Natural killer cell treated with Interleukin-12 subunit alpha and Interleukin-12 subunit beta and Interleukin-15 and Interleukin-18, amount 100 ng/mL, for 72 hours (primary cell): ENCODE results near the gene ERICH6B. TPM values are rescaled to one million over a fixed set of nuclear protein-coding genes. Genes with fewer than 3 reads are reported as not detected.
A peak's percentile ranks its signal among the peaks of the same experiment; 100 is the strongest.

ENCODE experiments used
- ATAC-seq, 2 donors: fragments of 150-1000 bp; cut with Tn5 transposase in 1 of 2; sonication (Bioruptor Pico), chemical (Tn5 transposase) in 1 of 2; 2 replicates each; pipeline ENCODE4 v1.10.0; 2021
- DNase-seq: peaks from one replicate; pipeline ENCODE4 v3.0.0; 2022; ENCODE audit warnings: low spot score
- H3K27ac Mint-ChIP-seq, 2 donors: 1 replicate in 1 of 2; 2 replicates in 1 of 2; pipeline ENCODE4 v1.8.0; 2022; ENCODE audit warnings: mixed read lengths in 2 of 2, mild to moderate bottlenecking in 1 of 2, moderate library complexity in 1 of 2
- H3K27me3 Mint-ChIP-seq, 2 donors: 1 replicate in 1 of 2; 2 replicates in 1 of 2; pipeline ENCODE4 v1.8.0; 2022; ENCODE audit warnings: mixed read lengths in 2 of 2
- H3K36me3 Mint-ChIP-seq: one replicate; pipeline ENCODE4 v1.8.0; 2022; ENCODE audit warnings: mixed read lengths
- H3K4me1 Mint-ChIP-seq, 2 donors: 1 replicate in 1 of 2; 2 replicates in 1 of 2; pipeline ENCODE4 v1.8.0; 2022; ENCODE audit warnings: low read depth in 2 of 2, mixed read lengths in 2 of 2, mild to moderate bottlenecking in 1 of 2
- H3K4me3 Mint-ChIP-seq: one replicate; pipeline ENCODE4 v1.8.0; 2022; ENCODE audit warnings: mixed read lengths
- H3K9me3 Mint-ChIP-seq: 2 replicates; pipeline ENCODE4 v1.8.0; 2022; ENCODE audit warnings: mixed read lengths
- total RNA-seq, 2 donors: library from RNA; stranded (reverse); gene quantifications; one replicate each; pipeline ENCODE4 v1.2.3, GENCODE V29; 2022

The ERICH6B gene
- total RNA-seq, 2 donors from 2014 or later, result not detected

- Mint-ChIP-seq H3K36me3 (no peaks in the 10 kb centered on the region), H3K27ac (no peak overlapping the region), H3K4me1 (no peaks in the 10 kb centered on the region), H3K9me3 (no peaks in the 10 kb centered on the region), H3K27me3 (peaks cover 2 to 7% of the 10 kb centered on the region in 2 donors), H3K4me3 (no peak overlapping the region)
- ATAC-seq (no peak), DNase-seq (no peak)
Observed at GRCh38 chr13:45544520-45544919, 71.0 kb downstream of the ERICH6B start.

DNA sequence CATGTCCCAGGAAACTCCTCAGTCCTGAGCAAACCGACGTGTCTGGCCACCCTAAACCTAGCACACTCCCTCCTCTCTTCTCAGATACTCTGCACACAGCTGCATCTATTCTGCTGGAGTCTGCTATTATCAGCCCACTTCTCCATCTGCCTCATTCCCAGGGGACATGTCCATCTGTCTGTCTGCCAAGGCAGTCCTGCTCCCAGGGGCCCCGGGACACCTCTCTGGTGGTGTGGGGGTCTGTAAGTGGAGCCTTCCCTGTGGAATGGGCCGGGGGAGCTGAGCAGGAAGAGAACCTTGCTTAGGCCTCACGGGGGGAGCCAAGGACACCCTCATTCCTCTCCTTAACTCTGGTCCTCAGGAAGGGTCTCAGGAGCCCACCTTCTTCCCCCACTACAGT lies 72.7 kb downstream of the ERICH6B start:
- DNase-seq (no peak), ATAC-seq (no peak)
- H3K36me3 Mint-ChIP-seq, result no peaks in the 10 kb centered on the region
- no peaks in the 10 kb centered on the region for H3K9me3 Mint-ChIP-seq
- H3K27me3 Mint-ChIP-seq, result no peaks in the 10 kb centered on the region
- H3K27ac Mint-ChIP-seq, result no peak overlapping the region
- H3K4me3 Mint-ChIP-seq, result no peak overlapping the region
- no peaks in the 10 kb centered on the region for H3K4me1 Mint-ChIP-seq

DNA sequence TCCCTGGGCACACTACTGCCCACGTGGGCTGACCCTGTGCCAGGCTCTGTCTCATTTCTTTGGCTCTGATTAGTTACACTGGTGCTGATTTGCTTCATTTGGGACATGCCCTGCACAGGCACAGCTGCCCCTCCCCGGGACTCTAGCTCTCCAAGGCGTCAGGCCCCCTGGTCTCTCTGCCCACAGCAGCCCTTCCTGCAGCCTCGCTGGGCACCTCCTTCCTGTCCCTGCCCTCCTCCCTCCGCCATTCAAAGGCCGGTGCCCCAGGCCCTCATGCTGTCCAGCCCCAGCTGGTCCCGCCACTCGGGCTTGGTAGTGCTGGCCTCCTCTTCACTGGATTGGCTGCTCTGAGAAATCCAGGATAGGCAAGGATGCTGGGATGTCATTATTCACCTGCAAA lies 73.1 kb downstream of the ERICH6B start:
- H3K9me3 Mint-ChIP-seq, result no peaks in the 10 kb centered on the region
- H3K4me3 Mint-ChIP-seq, result no peak overlapping the region
- H3K27me3 Mint-ChIP-seq, result no peaks in the 10 kb centered on the region
- H3K27ac Mint-ChIP-seq, result no peak overlapping the region
- no peaks in the 10 kb centered on the region for H3K36me3 Mint-ChIP-seq
- ATAC-seq (no peak), DNase-seq (no peak)
- H3K4me1 Mint-ChIP-seq, result peaks cover 0 to 2% of the 10 kb centered on the region in 2 donors

DNA sequence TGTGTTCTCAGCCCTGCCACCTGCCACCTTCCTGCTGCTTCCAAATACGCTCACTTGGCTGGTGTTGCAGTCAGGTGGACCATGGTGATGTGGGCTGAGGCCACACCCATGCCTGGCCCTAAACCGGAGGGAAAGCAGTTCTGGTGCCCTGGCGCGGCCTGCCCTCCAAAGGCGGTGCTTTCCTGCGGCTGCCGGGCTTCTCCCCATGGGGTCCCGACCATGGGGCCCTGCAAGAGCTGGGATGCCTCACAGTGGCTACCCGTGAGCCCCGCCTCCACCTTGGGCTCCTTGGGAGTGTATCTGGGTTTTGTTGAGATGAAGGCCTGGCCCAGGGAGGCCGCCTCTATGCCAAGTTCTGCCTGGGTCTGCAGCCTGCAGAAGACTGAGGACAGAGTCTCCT lies 73.7 kb downstream of the ERICH6B start:
- Mint-ChIP-seq H3K27ac (no peak overlapping the region), H3K4me1 (peaks cover 0 to 7% of the 10 kb centered on the region in 2 donors), H3K27me3 (no peaks in the 10 kb centered on the region), H3K36me3 (peaks cover 2% of the 10 kb centered on the region), H3K9me3 (no peaks in the 10 kb centered on the region), H3K4me3 (no peak overlapping the region)
- DNase-seq (no peak), ATAC-seq (no peak)

DNA sequence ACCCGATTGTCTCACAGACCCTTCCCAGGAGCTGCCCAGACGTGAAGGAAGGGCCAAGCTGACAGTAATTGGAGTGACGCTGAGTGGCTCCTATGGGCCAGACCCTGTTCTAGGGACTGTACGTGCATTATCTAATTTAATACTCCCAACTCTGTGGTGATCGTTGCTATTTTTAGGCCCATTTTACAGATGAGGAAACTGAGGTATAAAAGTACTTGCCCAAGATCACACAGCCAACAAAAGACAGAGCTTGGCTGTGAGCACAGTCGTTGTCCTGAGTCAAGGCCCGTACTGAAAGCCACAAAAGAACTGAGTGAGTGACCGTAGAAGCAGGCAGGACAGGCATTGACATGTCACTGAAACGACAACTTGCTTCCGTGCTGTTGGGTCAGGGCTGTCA lies 74.7 kb downstream of the ERICH6B start:
- H3K27me3 Mint-ChIP-seq, result no peaks in the 10 kb centered on the region

GRCh38 chr13:45540195-45540594 lies 75.3 kb downstream of the ERICH6B start:
- Mint-ChIP-seq H3K9me3 (no peaks in the 10 kb centered on the region), H3K27ac (no peak overlapping the region), H3K4me1 (peaks cover 0 to 10% of the 10 kb centered on the region in 2 donors), H3K36me3 (peaks cover 7% of the 10 kb centered on the region), H3K4me3 (no peak overlapping the region), H3K27me3 (no peaks in the 10 kb centered on the region)
- ATAC-seq (peak in 1 of 2 donors; percentile 4), DNase-seq (no peak)

More for the DNA sequence above, 74.7 kb downstream of the ERICH6B start:
- H3K27ac Mint-ChIP-seq, result no peak overlapping the region
- H3K9me3 Mint-ChIP-seq, result no peaks in the 10 kb centered on the region
- H3K4me3 Mint-ChIP-seq, result no peak overlapping the region
- peaks cover 0 to 10% of the 10 kb centered on the region in 2 donors for H3K4me1 Mint-ChIP-seq
- H3K36me3 Mint-ChIP-seq, result peaks cover 5% of the 10 kb centered on the region
- ATAC-seq (no peak), DNase-seq (no peak)

DNA sequence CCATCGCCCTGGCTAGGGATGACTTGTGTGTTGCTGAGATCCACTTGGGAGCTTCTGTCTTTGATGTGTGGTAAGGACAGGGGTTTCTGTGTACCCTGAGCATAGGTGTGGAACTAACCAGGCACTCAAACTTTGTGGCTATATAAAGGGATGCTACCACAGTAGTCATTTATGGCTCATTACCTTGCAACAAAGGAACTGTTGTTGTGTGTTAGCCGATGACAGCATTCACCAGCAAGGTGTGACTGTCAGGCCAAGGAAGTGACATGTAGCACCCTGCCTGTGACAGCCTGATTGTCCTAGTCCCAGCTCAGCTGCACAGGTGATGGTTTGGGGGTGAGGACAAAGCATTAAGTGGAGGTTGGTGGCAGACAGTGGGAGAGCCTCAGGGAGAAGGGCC lies 77.2 kb downstream of the ERICH6B start:
- no peak for DNase-seq

DNA sequence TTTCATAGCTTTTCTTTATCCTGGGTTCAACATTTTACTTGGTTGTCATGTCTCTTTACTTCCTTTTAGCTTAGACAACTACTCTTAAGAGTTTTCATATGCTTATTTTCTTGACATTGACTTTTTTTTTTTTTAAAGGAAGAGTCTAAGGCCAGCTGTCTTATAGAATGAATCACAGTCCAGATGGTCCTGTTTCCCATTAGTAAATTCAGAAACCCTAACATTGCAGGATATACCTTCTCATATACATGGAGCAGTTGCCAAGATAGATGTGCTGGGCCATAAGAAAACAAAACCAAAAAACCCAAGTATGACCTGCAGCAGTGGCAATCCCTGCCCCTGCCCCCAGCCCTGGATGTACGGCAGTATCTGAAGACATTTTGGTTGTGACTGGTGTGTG lies 78.0 kb downstream of the ERICH6B start:
- Mint-ChIP-seq H3K27ac (peak overlapping the region in 1 of 2 donors; percentile 38), H3K4me3 (no peak overlapping the region), H3K4me1 (peaks cover 0 to 10% of the 10 kb centered on the region in 2 donors)

More for the DNA sequence above, 77.2 kb downstream of the ERICH6B start:
- no peak overlapping the region for H3K4me3 Mint-ChIP-seq
- no peaks in the 10 kb centered on the region for H3K27me3 Mint-ChIP-seq
- ATAC-seq, result peak in 1 of 2 donors; percentile 13
- H3K27ac Mint-ChIP-seq, result no peak overlapping the region
- H3K4me1 Mint-ChIP-seq, result peaks cover 0 to 10% of the 10 kb centered on the region in 2 donors
- H3K9me3 Mint-ChIP-seq, result no peaks in the 10 kb centered on the region
- H3K36me3 Mint-ChIP-seq, result peaks cover 24% of the 10 kb centered on the region

DNA sequence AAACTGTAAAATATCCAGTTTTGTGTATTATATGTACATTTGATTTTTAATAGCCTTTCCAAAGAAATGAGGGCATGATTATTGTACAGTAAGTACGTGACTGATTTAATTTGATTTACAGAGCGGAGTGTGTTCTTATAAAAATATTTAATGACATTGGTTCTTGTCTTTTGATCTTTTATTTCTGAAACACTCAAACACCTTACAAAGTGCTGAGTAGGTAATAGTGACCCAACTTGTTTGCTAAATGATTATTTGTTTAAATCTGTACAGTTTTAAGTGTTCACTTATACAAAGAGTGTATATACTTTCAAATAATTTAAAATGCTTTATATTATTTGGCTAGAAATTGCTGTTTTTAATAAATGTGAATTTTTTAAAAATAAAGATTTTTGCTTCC lies 79.3 kb downstream of the ERICH6B start:
- Mint-ChIP-seq H3K36me3 (peaks cover 35% of the 10 kb centered on the region), H3K9me3 (no peaks in the 10 kb centered on the region), H3K27me3 (no peaks in the 10 kb centered on the region), H3K4me1 (peaks cover 0 to 10% of the 10 kb centered on the region in 2 donors), H3K27ac (no peak overlapping the region), H3K4me3 (no peak overlapping the region)
- DNase-seq (no peak), ATAC-seq (no peak)

More for the DNA sequence above, 78.0 kb downstream of the ERICH6B start:
- H3K9me3 Mint-ChIP-seq, result no peaks in the 10 kb centered on the region
- no peaks in the 10 kb centered on the region for H3K27me3 Mint-ChIP-seq
- no peak for DNase-seq
- peak in 1 of 2 donors; percentile 15 for ATAC-seq
- H3K36me3 Mint-ChIP-seq, result peaks cover 32% of the 10 kb centered on the region

DNA sequence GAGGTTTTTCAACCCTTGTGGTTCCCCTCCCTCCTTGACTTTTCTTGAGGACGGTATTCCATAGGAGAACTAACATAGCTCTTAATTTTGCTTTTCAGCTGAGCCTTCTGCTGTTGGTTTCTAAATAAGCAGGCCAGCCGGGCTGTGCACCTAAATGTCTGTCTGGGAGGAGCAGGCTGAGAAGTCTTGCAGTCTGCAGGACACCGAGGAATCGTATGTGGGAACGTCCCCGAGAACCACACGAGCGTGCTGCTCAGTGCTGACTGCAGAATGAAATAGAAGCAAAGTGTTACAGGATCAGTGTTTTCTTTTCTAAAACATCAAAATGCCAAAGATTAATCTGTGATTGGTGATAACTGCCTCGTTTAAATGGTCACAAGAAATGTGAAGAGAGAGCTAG lies 80.9 kb downstream of the ERICH6B start:
- H3K27ac Mint-ChIP-seq, result no peak overlapping the region

GRCh38 chr13:45529758-45530157 lies 85.8 kb downstream of the ERICH6B start:
- Mint-ChIP-seq H3K9me3 (no peaks in the 10 kb centered on the region), H3K4me1 (peaks cover 0 to 3% of the 10 kb centered on the region in 2 donors), H3K27ac (peak overlapping the region in 1 of 2 donors; percentile 17), H3K4me3 (no peak overlapping the region), H3K36me3 (peaks cover 48% of the 10 kb centered on the region), H3K27me3 (no peaks in the 10 kb centered on the region)
- no peak for ATAC-seq
- DNase-seq, result no peak

More for the DNA sequence above, 80.9 kb downstream of the ERICH6B start:
- no peak for ATAC-seq
- H3K36me3 Mint-ChIP-seq, result peaks cover 45% of the 10 kb centered on the region
- DNase-seq, result no peak
- H3K27me3 Mint-ChIP-seq, result no peaks in the 10 kb centered on the region
- H3K4me3 Mint-ChIP-seq, result no peak overlapping the region
- H3K4me1 Mint-ChIP-seq, result peaks cover 0 to 10% of the 10 kb centered on the region in 2 donors
- no peaks in the 10 kb centered on the region for H3K9me3 Mint-ChIP-seq

GRCh38 chr13:45527699-45528462 lies 87.7 kb downstream of the ERICH6B start:
- peaks cover 31% of the 10 kb centered on the region for H3K36me3 Mint-ChIP-seq
- no peak for ATAC-seq
- no peak for DNase-seq
- H3K27ac Mint-ChIP-seq, result no peak overlapping the region
- H3K9me3 Mint-ChIP-seq, result no peaks in the 10 kb centered on the region
- no peak overlapping the region for H3K4me3 Mint-ChIP-seq
- H3K4me1 Mint-ChIP-seq, result peaks cover 0 to 3% of the 10 kb centered on the region in 2 donors
- no peaks in the 10 kb centered on the region for H3K27me3 Mint-ChIP-seq

DNA sequence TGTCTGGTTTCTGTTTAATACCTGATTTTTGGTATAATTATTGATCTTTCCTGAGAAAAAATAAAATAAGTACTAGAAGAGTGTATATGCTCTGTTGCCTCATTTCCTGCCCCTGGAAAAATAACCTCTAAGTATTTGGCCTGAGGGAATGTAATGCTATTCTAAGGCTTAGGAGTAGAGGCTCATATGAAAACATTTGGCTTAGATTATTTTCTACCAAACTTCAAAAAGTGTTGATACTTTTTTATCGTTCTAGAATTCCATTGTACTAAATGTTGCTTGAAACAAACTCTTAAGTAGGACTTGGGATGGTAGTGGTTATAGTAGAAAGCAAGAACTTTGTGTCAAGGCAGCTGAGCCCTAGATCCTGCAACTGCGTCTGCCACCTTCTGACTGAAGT lies 93.0 kb downstream of the ERICH6B start:
- H3K27ac Mint-ChIP-seq, result peak overlapping the region; percentile 22 to 41
- no peaks in the 10 kb centered on the region for H3K27me3 Mint-ChIP-seq
- peaks cover 46% of the 10 kb centered on the region for H3K36me3 Mint-ChIP-seq
- no peak overlapping the region for H3K4me3 Mint-ChIP-seq
- no peaks in the 10 kb centered on the region for H3K9me3 Mint-ChIP-seq
- no peak for ATAC-seq
- peaks cover 21 to 23% of the 10 kb centered on the region in 2 donors for H3K4me1 Mint-ChIP-seq
- DNase-seq, result no peak

DNA sequence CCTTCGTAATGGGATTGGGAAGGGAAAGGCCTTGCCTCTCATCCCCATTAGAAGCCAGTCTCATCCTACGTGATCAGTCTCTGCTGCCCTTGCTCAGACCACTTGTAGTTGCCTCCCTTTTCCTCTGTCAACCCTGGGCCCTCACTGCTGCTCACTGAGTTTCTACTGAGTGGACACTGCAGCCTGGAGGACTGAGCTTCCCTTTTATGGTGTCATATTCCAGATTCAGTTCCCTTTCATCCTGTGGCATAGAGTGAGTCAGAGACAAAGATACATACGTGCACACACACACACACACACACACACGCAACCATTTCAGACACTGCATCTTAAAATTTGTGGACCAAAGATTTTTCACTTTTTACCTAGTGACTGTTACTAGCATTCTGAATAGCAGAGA lies 94.2 kb downstream of the ERICH6B start:
- Mint-ChIP-seq H3K27me3 (no peaks in the 10 kb centered on the region), H3K27ac (no peak overlapping the region), H3K9me3 (no peaks in the 10 kb centered on the region), H3K4me3 (no peak overlapping the region), H3K36me3 (peaks cover 47% of the 10 kb centered on the region), H3K4me1 (peaks cover 18 to 28% of the 10 kb centered on the region in 2 donors)
- no peak for DNase-seq
- no peak for ATAC-seq
